ENCODE data around the gene ATF7IP2.

DNA sequence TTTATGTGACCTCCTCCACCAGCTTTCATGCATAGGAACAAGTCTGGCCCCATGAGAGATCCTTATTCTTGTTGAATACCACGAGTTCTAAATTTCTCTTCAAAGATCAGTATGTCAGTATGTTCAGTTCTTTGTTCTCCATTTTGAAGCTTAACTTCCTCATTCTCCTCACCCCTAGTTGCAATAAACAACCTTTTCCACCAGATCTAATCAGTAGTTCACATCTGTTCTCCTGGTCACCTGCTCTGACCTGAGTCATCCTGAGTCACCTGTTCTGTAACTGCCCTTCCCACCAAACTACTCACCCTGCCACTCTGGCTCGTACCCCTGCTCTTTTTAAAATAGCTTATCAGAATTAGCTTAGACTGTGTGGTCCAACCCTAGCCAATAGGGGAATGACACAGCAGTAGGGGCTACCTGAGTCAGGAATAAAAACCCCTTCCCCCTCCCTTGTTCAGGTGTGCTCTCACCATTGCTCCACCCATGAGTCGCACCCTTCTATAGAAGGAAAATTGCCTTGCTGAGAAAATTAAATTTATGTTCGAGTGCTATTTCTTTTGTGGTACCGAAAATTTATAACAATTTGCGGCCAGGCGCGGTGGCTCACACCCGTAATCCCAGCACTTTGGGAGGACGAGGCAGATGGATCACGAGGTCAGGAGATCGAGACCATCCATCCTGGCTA is 100.0 kb downstream of the ATF7IP2 start:
- TF ChIP-seq, protein P1, sequence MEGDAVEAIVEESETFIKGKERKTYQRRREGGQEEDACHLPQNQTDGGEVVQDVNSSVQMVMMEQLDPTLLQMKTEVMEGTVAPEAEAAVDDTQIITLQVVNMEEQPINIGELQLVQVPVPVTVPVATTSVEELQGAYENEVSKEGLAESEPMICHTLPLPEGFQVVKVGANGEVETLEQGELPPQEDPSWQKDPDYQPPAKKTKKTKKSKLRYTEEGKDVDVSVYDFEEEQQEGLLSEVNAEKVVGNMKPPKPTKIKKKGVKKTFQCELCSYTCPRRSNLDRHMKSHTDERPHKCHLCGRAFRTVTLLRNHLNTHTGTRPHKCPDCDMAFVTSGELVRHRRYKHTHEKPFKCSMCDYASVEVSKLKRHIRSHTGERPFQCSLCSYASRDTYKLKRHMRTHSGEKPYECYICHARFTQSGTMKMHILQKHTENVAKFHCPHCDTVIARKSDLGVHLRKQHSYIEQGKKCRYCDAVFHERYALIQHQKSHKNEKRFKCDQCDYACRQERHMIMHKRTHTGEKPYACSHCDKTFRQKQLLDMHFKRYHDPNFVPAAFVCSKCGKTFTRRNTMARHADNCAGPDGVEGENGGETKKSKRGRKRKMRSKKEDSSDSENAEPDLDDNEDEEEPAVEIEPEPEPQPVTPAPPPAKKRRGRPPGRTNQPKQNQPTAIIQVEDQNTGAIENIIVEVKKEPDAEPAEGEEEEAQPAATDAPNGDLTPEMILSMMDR (IDR thresholded peaks at IDR 0.05), result no peak
- no peak for TF ChIP-seq POLR2A (IDR thresholded peaks at IDR 0.05)
